GM18502 (cell line): ENCODE measurements around the gene VPS37C.
"Not testable (repeated sequence)": the region's sequence is repeated elsewhere in the genome, so short reads cannot be mapped to it uniquely, and the experiment has no call there.

Experiments used
- ATAC-seq: cut with Tn5 transposase; IDR thresholded peaks from one replicate; pipeline ENCODE4 v1.9.1; 2021; ENCODE audit warnings: mild to moderate bottlenecking; ENCODE audit not compliant: unreplicated experiment, poor library complexity

Gene VPS37C

GRCh38 chr11:61106296-61106695 is 54.9 kb downstream of the VPS37C start:
- no peak for ATAC-seq

GRCh38 chr11:61104963-61105362 is 56.3 kb downstream of the VPS37C start:
- no peak for ATAC-seq

GRCh38 chr11:61103851-61104423 is 57.3 kb downstream of the VPS37C start:
- no peak for ATAC-seq

GRCh38 chr11:61102667-61103571 is 58.3 kb downstream of the VPS37C start:
- ATAC-seq: no peak

- no peak for ATAC-seq
Measured at GRCh38 chr11:61098778-61099177, 62.4 kb downstream of the VPS37C start.

GRCh38 chr11:61098261-61098660 is 63.0 kb downstream of the VPS37C start:
- ATAC-seq: not testable (repeated sequence)

- no peak for ATAC-seq
Measured at GRCh38 chr11:61095021-61095420, 66.2 kb downstream of the VPS37C start.

GRCh38 chr11:61094167-61094566 is 67.1 kb downstream of the VPS37C start:
- ATAC-seq: not testable (repeated sequence)

- ATAC-seq: no peak
Measured at GRCh38 chr11:61092908-61093763, 68.1 kb downstream of the VPS37C start.

GRCh38 chr11:61092280-61092766 is 68.9 kb downstream of the VPS37C start:
- ATAC-seq: peak; percentile 67

- ATAC-seq: no peak
Measured at GRCh38 chr11:61091373-61092279, 69.6 kb downstream of the VPS37C start.

- ATAC-seq: no peak
Measured at GRCh38 chr11:61090982-61091372, 70.2 kb downstream of the VPS37C start.

GRCh38 chr11:61090521-61090920 is 70.7 kb downstream of the VPS37C start:
- no peak for ATAC-seq

GRCh38 chr11:61089806-61090491 is 71.3 kb downstream of the VPS37C start:
- ATAC-seq: no peak

GRCh38 chr11:61087426-61088119 is 73.7 kb downstream of the VPS37C start:
- no peak for ATAC-seq

- ATAC-seq: no peak
Measured at GRCh38 chr11:61083601-61084147, 77.6 kb downstream of the VPS37C start.

GRCh38 chr11:61082931-61083531 is 78.2 kb downstream of the VPS37C start:
- no peak for ATAC-seq
